ENCODE data around the gene CEP55. TPM values are rescaled to one million over a fixed set of nuclear protein-coding genes. Genes with fewer than 3 reads are reported as not detected.
"Not testable (repeated sequence)": the region's sequence is repeated elsewhere in the genome, so short reads cannot be mapped to it uniquely, and the experiment has no call there.

Gene CEP55
- total RNA-seq, 1 donor from 2014 or later, result 0.13 TPM

- DNase-seq (ENCODE audit: low spot score), result no peak
- intact Hi-C loops (cut with DNase I), result no loop called here
Measured at GRCh38 chr10:93501650-93502049, 5.2 kb downstream of the CEP55 start.

DNA sequence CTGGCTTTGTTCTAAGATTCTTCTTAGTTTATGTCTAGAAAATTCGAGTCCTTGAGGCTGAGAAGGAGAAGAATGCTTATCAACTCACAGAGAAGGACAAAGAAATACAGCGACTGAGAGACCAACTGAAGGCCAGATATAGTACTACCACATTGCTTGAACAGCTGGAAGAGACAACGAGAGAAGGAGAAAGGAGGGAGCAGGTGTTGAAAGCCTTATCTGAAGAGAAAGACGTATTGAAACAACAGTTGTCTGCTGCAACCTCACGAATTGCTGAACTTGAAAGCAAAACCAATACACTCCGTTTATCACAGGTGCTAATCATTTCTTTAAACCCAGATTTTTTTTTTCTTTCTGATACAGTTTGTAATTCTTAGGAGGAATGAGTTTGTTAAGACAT lies 6.7 kb downstream of the CEP55 start:
- DNase-seq (ENCODE audit: low spot score), result no peak
- intact Hi-C loops (cut with DNase I), result no loop called here

DNA sequence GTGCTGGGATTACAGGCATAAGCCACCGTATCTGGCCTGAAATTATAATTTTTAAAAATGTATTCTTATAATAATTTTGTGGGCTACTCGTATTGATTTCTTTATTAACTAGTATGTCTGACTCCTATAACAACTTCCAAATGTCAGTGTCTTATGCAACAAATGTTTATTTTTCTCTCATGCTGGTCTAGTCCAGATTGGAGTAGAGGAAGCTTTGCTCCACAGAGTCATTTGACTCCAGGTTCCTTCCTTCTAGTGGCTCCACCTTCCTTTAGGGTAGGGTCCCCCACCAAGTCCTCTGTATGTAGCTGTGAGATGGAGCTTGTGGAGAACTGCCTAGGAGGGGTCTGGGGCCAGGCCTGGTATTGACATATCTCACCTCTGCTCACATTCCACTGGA lies 8.7 kb downstream of the CEP55 start:
- intact Hi-C loops (cut with DNase I), result no loop called here
- no peak for DNase-seq (ENCODE audit: low spot score)

GRCh38 chr10:93509816-93510215 lies 13.4 kb downstream of the CEP55 start:
- intact Hi-C loops (cut with DNase I), result no loop called here

DNA sequence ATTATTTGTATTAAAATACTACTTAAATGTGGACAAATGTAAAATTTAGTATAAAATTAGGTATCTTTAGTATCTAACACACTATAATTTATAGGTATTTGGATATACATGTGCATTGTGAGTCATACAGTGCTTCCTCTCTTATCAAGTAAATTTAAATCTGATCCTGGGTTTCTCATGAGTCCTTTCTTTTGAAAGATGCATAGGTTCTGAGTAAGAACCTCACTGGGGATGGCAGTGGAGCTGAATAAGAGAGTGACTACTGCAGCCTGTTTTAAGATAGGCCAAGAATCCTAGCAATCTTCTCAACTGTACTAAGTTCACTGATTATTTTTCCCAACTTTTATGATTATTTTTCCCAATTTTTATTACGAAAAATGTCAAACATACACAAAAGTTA lies 16.2 kb downstream of the CEP55 start:
- DNase-seq (ENCODE audit: low spot score), result no peak
- intact Hi-C loops (cut with DNase I), result no loop called here

More at GRCh38 chr10:93509816-93510215, 13.4 kb downstream of the CEP55 start:
- no peak for DNase-seq (ENCODE audit: low spot score)

DNA sequence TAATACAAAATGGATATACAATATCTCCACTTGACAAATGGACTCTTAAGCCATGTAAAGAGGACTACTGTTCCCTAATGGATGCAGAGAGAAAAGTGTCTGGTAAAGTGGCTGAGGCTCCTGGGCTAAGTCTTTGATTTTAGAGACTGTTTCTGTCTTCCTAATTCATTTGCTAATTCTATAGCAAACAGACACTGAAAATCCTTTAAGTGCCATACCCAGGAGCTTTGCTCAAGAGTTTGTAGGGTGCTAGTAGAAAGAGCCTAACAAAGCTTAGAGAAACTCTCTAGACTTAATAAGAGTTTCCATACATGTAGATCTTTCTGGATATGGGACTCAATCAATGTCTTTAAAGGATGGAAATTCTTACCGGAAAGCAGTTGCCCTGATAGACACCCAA lies 16.7 kb downstream of the CEP55 start:
- no peak for DNase-seq (ENCODE audit: low spot score)
- intact Hi-C loops (cut with DNase I), result no loop called here

- intact Hi-C loops (cut with DNase I), result no loop called here
- DNase-seq (ENCODE audit: low spot score), result no peak
Measured at GRCh38 chr10:93514521-93514920, 18.1 kb downstream of the CEP55 start.

DNA sequence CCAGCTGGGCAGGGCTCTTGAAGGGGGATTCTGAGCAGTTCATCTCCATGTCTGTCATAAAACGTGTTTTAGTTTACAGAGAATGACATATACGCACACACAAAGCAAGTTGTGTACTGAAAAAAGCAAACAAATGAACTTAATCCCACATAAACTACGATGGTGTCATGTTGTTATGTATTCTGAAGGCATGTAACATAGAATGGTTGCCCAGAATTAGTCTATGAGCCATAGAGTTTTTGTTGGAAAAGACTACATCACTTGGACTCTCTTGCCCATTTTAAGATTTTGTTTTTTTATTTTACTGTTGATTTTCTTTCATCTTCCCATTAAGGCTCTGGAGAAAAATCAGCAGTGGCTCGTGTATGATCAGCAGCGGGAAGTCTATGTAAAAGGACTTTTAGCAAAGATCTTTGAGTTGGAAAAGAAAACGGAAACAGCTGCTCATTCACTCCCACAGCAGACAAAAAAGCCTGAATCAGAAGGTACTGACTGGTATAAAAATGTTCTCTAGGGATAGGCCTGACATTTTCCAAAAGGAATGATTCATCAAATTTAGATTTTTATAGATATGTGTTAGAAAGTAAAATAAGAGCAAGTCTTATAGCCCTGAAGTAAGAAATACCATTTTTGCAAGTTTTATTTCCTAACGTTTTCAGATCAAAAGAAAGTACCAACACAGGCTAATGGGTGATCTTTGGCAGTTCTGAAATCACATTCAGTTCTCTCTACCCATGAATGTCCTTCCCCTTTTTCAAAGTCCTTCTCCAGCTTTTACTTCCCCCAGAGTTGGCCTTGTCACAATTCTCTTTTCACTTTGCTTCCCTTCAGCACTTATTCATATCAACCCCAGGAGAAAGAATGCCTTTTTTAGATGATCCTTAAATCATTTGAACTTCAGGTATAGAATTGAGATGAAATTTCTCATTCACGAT lies 18.9 kb downstream of the CEP55 start:
- DNase-seq (ENCODE audit: low spot score), result no peak

GRCh38 chr10:93516006-93516380 lies 19.6 kb downstream of the CEP55 start:
- intact Hi-C loops (cut with DNase I), result no loop called here
- no peak for DNase-seq (ENCODE audit: low spot score)

More for the DNA sequence above, 18.9 kb downstream of the CEP55 start:
- intact Hi-C loops (cut with DNase I), result no loop called here

DNA sequence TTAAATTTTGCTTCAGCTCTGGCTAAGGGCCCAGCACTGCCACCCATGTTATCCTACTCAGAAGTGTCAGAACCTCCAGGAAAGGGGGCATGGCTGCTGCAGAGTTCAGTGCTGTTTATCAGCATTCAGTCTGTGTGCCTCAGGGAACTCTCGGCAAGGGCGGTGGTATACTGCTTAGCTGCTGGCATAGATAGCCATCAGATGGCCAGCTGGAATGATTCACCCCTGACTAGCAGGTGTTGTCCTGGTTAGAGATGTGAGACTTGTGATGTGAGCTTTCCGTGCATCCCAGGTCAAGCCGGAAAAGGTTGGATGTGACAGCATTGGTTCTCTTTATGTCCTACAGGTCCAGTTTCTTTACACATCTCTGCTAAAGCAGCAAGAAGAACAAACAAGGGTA lies 22.1 kb downstream of the CEP55 start:
- no peak for DNase-seq (ENCODE audit: low spot score)
- intact Hi-C loops (cut with DNase I), result no loop called here

DNA sequence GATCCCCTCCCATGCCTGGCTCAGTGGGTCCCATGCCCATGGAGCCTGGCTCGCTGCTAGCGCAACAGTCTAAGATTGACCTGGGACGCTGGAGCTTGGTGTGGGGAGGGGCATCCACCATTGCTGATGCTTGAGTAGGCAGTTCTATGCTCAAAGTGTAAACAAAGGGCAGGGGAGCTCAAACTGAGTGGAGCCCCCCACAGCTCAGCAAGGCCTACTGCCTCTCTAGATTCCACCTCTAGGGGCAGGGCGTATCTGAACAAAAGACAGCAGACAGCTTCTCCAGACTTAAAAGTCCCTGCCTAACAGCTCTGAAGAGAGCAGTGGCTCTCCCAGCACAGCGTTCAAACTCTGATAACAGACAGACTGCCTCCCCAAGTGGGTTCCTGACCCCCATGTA lies 38.9 kb downstream of the CEP55 start:
- DNase-seq (ENCODE audit: low spot score), result no peak
- intact Hi-C loops (cut with DNase I), result no loop called here

DNA sequence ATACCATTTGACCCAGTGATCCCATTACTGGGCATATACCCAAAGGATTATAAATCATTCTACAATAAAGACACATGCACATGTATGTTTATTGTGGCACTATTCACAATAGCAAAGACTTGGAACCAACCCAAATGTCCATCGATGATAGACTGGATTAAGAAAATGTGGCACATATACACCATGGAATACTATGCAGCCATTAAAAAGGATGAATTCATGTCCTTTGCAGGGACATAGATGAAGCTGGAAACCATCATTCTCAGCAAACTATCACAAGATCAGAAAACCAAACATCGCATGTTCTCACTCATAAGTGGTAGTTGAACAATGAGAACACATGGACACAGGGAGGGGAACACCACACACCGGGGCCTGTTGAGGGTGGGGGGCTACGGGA lies 44.5 kb downstream of the CEP55 start:
- intact Hi-C loops (cut with DNase I); DNase-seq (ENCODE audit: low spot score): not testable (repeated sequence)

DNA sequence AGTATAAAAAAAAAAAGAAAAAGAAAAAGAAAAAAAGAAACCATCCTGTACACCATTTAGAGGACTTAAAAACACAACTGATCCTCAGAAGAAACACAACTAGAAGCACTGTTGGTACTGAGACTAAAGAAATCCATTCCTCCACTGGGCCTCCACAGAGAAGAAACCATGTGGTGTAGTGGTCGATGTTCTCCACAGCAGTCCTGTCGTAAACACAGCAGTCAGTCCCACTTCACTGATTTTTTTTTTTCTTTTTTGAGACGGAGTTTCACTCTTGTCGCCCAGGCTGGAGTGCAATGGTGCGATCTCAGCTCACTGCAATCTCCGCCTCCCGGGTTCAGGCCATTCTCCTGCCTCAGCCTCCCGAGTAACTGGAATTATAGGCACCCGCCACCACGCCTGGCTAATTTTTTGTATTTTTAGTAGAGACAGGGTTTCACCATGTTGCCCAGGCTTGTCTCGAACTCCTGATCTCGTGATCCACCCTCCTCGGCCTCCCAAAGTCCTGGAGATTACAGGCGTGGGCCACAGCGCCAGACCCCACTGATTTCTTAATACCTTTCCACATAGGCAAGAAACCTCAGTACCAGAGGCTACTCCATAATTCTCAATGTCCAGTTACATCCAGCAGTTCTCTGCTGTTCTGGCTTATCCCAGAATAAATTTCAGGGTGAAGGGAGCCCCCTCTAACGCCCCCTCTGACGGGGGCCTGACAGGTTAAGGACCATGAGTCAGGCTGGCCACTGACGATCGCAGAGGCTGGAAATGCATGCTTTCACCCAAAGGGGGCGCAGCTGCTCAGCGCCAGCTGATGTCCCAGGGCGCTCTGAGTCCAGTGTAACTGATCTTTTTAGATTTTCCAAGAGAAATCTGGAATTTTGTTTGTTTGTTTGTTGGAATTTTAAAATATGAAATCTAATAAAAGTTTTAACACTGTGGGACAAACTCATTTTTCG lies 45.3 kb downstream of the CEP55 start:
- no peak for DNase-seq (ENCODE audit: low spot score)
- intact Hi-C loops (cut with DNase I), result no loop called here

GRCh38 chr10:93542358-93542791 lies 46.0 kb downstream of the CEP55 start:
- intact Hi-C loops (cut with DNase I), result no loop called here
- peak; percentile 82 for DNase-seq (ENCODE audit: low spot score)

DNA sequence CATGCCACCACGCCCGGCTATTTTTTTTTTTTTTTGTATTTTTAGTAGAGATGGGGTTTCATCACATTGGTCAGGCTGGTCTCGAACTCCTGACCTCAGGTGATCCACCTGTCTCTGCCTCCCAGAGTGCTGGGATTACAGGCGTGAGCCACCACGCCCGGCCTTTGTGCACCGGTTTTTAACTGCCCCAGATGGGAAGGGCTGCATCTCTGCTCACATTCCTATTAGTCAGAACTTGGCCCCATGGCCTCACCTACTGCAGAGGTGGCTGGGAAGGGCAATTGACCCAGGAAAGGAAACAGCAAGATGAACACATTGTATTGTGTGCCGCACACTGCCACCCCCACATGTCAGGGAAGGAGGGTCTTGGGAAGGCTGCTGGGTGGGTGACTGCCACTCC lies 50.6 kb downstream of the CEP55 start:
- DNase-seq (ENCODE audit: low spot score); intact Hi-C loops (cut with DNase I): not testable (repeated sequence)

DNA sequence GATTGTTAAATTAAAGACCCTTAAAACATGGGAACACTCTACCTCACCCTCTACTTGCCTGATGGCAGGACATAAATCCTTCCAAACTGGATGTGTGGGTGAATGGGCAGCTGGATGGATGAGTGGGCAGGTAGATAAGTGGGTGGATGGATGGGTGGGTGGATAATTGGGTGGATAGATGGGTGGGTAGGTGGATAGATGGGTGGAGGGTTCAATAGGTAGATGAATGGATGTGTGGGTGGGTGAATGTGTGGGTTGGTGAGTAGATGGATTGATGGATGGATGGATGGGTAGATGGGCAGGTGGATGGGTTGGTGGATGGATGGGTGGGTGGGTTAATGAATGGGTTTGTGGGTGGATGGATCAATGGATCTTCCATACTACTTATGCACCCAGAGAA lies 51.1 kb downstream of the CEP55 start:
- DNase-seq (ENCODE audit: low spot score), result no peak
- intact Hi-C loops (cut with DNase I), result no loop called here

GRCh38 chr10:93548376-93549071 lies 52.1 kb downstream of the CEP55 start:
- no peak for DNase-seq (ENCODE audit: low spot score)
- intact Hi-C loops (cut with DNase I), result no loop called here

DNA sequence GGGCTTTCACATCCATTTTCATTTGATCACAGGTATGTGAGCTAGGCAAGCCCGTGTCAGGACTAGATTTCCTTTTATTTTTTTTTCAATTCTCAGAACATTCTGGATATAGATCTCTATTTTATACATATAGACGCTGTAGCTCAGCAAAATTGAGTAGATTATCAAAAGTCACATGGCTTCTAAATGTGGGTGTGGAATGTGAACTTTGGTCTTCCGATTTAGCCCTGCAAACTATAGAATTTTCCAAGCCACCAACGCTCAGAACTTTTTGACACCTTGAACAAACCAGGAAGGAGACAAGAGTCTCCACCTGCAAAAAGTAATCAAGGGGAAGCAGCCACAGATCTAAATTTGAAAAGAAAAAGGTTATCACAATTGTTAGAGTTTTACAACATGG lies 54.2 kb downstream of the CEP55 start:
- intact Hi-C loops (cut with DNase I), result no loop called here
- DNase-seq (ENCODE audit: low spot score), result no peak

GRCh38 chr10:93552780-93553179 lies 56.4 kb downstream of the CEP55 start:
- no peak for DNase-seq (ENCODE audit: low spot score)
- intact Hi-C loops (cut with DNase I), result no loop called here

Data from cardiac septum (tissue), 1 donor.